KMS-11 (cell line): ENCODE results near the gene WASF2.

Experiments
- H2AFZ ChIP-seq: fragments of 200-600 bp; sonication (generic); 2 replicates; pipeline ENCODE4 v1.6.1; 2016; ENCODE audit warnings: antibody characterized with exemption, mixed run types, low read depth
- H3K27ac ChIP-seq: fragments of 200-600 bp; sonication (generic); 2 replicates; pipeline ENCODE4 v1.6.1; 2016; ENCODE audit warnings: mild to moderate bottlenecking, mixed run types
- H3K27me3 ChIP-seq: fragments of 200-600 bp; sonication (generic); 2 replicates; pipeline ENCODE4 v1.6.1; 2017; ENCODE audit warnings: mild to moderate bottlenecking, low read depth, mixed run types, moderate library complexity; ENCODE audit not compliant: insufficient read depth
- H3K36me3 ChIP-seq: fragments of 200-600 bp; sonication (generic); 2 replicates; pipeline ENCODE4 v1.6.1; 2017; ENCODE audit warnings: mild to moderate bottlenecking, mixed run types; ENCODE audit not compliant: insufficient read depth
- H3K4me1 ChIP-seq: fragments of 200-600 bp; sonication (generic); 2 replicates; pipeline ENCODE4 v1.6.1; 2016; ENCODE audit warnings: mild to moderate bottlenecking, low read depth, mixed run types; ENCODE audit not compliant: poor library complexity, severe bottlenecking
- H3K4me2 ChIP-seq: fragments of 200-600 bp; sonication (generic); 2 replicates; pipeline ENCODE4 v1.7.0; 2016; ENCODE audit warnings: mild to moderate bottlenecking, mixed run types
- H3K4me3 ChIP-seq: fragments of 200-600 bp; sonication (generic); IDR thresholded peaks from 2 replicates; pipeline ENCODE4 v1.6.1; 2017; ENCODE audit warnings: low read depth, low read length, mixed read lengths; ENCODE audit not compliant: insufficient read depth
- H3K79me2 ChIP-seq: fragments of 200-600 bp; sonication (generic); 2 replicates; pipeline ENCODE4 v1.6.1; 2016; ENCODE audit warnings: low read depth, mixed run types; ENCODE audit not compliant: insufficient read depth
- H3K9ac ChIP-seq: fragments of 200-600 bp; sonication (generic); 2 replicates; pipeline ENCODE4 v1.6.1; 2016; ENCODE audit warnings: mild to moderate bottlenecking, mixed run types
- H4K20me1 ChIP-seq: fragments of 200-600 bp; sonication (generic); 2 replicates; pipeline ENCODE4 v1.6.1; 2016; ENCODE audit warnings: mild to moderate bottlenecking, mixed run types; ENCODE audit not compliant: insufficient read depth
- CTCF ChIP-seq: fragments of 200-600 bp; sonication (generic); conservative IDR thresholded peaks from 2 replicates; pipeline ENCODE4 v1.6.1; 2017; ENCODE audit warnings: low read depth, mild to moderate bottlenecking, antibody characterized with exemption, low read length, moderate library complexity, mixed read lengths

Gene WASF2

GRCh38 chr1:27398405-27399149, 91.4 kb downstream of the WASF2 start:
- H3K9ac ChIP-seq, result no peak overlapping the region
- TF ChIP-seq CTCF, result no peak
- no peaks in the 10 kb centered on the region for H3K79me2 ChIP-seq
- no peak overlapping the region; the same call in 1 of the 2 replicates for H3K27ac ChIP-seq
- H2AFZ ChIP-seq, result no peak overlapping the region
- H3K27me3 ChIP-seq, result no peaks in the 10 kb centered on the region
- H4K20me1 ChIP-seq, result no peaks in the 10 kb centered on the region
- no peaks in the 10 kb centered on the region for H3K36me3 ChIP-seq
- no peak overlapping the region for H3K4me3 ChIP-seq
- H3K4me2 ChIP-seq, result no peak overlapping the region
- peaks cover 7% of the 10 kb centered on the region for H3K4me1 ChIP-seq

- Histone ChIP-seq H3K9ac (no peak overlapping the region), H4K20me1 (no peaks in the 10 kb centered on the region), H3K27ac (no peak overlapping the region), H2AFZ (no peak overlapping the region), H3K27me3 (no peaks in the 10 kb centered on the region), H3K4me3 (no peak overlapping the region), H3K79me2 (no peaks in the 10 kb centered on the region), H3K4me2 (no peak overlapping the region), H3K36me3 (no peaks in the 10 kb centered on the region), H3K4me1 (peaks cover 7% of the 10 kb centered on the region)
- TF ChIP-seq CTCF, result no peak
Observed at GRCh38 chr1:27397749-27398148, 92.2 kb downstream of the WASF2 start.

- no peaks in the 10 kb centered on the region for H4K20me1 ChIP-seq
- no peak for TF ChIP-seq CTCF
- H3K4me2 ChIP-seq, result no peak overlapping the region
- H3K27me3 ChIP-seq, result no peaks in the 10 kb centered on the region
- H3K4me3 ChIP-seq, result no peak overlapping the region
- no peaks in the 10 kb centered on the region for H3K36me3 ChIP-seq
- no peak overlapping the region for H2AFZ ChIP-seq
- no peak overlapping the region for H3K9ac ChIP-seq
- no peaks in the 10 kb centered on the region for H3K79me2 ChIP-seq
- no peak overlapping the region for H3K27ac ChIP-seq
- H3K4me1 ChIP-seq, result peaks cover 7% of the 10 kb centered on the region
Observed at GRCh38 chr1:27397110-27397509, 92.9 kb downstream of the WASF2 start.

- no peak overlapping the region for H3K4me2 ChIP-seq
- H3K27ac ChIP-seq, result no peak overlapping the region
- no peaks in the 10 kb centered on the region for H4K20me1 ChIP-seq
- H3K4me3 ChIP-seq, result no peak overlapping the region
- no peak overlapping the region for H2AFZ ChIP-seq
- peak; percentile 94 for TF ChIP-seq CTCF
- H3K79me2 ChIP-seq, result no peaks in the 10 kb centered on the region
- no peaks in the 10 kb centered on the region for H3K36me3 ChIP-seq
- H3K27me3 ChIP-seq, result no peaks in the 10 kb centered on the region
- peaks cover 7% of the 10 kb centered on the region for H3K4me1 ChIP-seq
- H3K9ac ChIP-seq, result no peak overlapping the region
Observed at GRCh38 chr1:27395441-27396195, 94.3 kb downstream of the WASF2 start.
